Measurements from ENCODE around the gene ATP2C2.
"Not testable (repeated sequence)": the region's sequence is repeated elsewhere in the genome, so short reads cannot be mapped to it uniquely, and the experiment has no call there.

ATP2C2 gene

DNA sequence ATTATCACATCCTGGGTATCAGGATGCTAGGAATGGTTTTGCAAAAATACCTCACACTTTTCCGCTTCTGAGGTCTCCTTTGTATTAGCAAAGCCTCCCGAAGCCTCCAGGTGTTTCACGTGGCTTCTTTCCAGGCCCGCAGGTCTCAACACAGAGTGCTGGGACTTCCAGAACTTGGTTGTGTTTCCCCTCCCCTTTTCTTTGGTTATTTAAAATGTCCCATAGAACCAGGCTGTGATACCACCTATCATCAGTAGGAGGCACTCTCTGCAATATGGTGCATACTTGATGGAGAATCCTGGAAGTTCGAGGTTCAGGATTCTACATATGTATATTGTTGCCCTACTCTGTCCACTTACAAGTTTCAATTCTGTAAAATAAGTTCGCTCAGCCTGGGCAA, 28.8 kb downstream of the ATP2C2 start:
- ATAC-seq: no peak

DNA sequence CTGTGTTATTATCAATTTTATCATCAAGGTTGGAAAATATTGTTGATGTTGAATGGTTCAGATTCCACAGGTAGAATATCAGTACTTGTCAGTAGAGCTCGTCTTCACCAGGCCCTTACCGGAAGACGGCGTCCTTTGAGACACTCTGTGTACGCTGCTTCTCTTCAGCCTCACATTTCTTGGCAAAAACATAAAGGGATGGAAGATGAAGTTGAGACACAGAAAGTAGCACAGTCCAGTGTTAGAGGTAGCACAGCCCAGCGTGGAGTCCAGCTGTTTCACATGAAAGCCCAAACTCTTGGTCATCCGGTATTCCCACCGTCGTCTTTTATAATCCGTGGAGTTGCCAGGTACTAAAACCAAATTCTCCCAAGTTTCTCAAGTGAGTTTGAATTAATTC, 30.4 kb downstream of the ATP2C2 start:
- ATAC-seq: no peak
- no peak for TF ChIP-seq ZNF8 (CRISPR knock-in tag; IDR thresholded peaks at IDR 0.05)
- no peak for TF ChIP-seq GLIS3 (CRISPR knock-in tag; IDR thresholded peaks at IDR 0.05)
- TF ChIP-seq CREB5 (CRISPR knock-in tag; IDR thresholded peaks at IDR 0.05; ENCODE audit: low read depth): no peak
- no peak for TF ChIP-seq CSDC2 (CRISPR knock-in tag; IDR thresholded peaks at IDR 0.05)
- TF ChIP-seq ZFP3 (CRISPR knock-in tag; IDR thresholded peaks at IDR 0.05): no peak

More for the DNA sequence above, 28.8 kb downstream of the ATP2C2 start:
- no peak for TF ChIP-seq ZFP30 (CRISPR knock-in tag; IDR thresholded peaks at IDR 0.05)
- TF ChIP-seq, protein P1, sequence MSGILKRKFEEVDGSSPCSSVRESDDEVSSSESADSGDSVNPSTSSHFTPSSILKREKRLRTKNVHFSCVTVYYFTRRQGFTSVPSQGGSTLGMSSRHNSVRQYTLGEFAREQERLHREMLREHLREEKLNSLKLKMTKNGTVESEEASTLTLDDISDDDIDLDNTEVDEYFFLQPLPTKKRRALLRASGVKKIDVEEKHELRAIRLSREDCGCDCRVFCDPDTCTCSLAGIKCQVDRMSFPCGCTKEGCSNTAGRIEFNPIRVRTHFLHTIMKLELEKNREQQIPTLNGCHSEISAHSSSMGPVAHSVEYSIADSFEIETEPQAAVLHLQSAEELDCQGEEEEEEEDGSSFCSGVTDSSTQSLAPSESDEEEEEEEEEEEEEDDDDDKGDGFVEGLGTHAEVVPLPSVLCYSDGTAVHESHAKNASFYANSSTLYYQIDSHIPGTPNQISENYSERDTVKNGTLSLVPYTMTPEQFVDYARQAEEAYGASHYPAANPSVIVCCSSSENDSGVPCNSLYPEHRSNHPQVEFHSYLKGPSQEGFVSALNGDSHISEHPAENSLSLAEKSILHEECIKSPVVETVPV (CRISPR knock-in tag; IDR thresholded peaks at IDR 0.05): no peak
- TF ChIP-seq ZNF8 (CRISPR knock-in tag; IDR thresholded peaks at IDR 0.05): no peak
- TF ChIP-seq CREB5 (CRISPR knock-in tag; IDR thresholded peaks at IDR 0.05; ENCODE audit: low read depth): no peak
- no peak for TF ChIP-seq POU6F1 (CRISPR knock-in tag; IDR thresholded peaks at IDR 0.05; ENCODE audit: borderline replicate concordance, low read depth)
- TF ChIP-seq ISL1 (CRISPR knock-in tag; IDR thresholded peaks at IDR 0.05): no peak
- TF ChIP-seq ZFP3 (CRISPR knock-in tag; IDR thresholded peaks at IDR 0.05): no peak
- no peak for TF ChIP-seq RARB (CRISPR knock-in tag; IDR thresholded peaks at IDR 0.05)
- TF ChIP-seq SNAI2 (CRISPR knock-in tag; IDR thresholded peaks at IDR 0.05): no peak
- no peak for TF ChIP-seq ZC3H10 (CRISPR knock-in tag; IDR thresholded peaks at IDR 0.05)
- TF ChIP-seq GLIS3 (CRISPR knock-in tag; IDR thresholded peaks at IDR 0.05): no peak
- TF ChIP-seq ZNF70 (CRISPR knock-in tag; IDR thresholded peaks at IDR 0.05): no peak
- TF ChIP-seq OSR1 (CRISPR knock-in tag; IDR thresholded peaks at IDR 0.05): no peak
- TF ChIP-seq, protein P2, sequence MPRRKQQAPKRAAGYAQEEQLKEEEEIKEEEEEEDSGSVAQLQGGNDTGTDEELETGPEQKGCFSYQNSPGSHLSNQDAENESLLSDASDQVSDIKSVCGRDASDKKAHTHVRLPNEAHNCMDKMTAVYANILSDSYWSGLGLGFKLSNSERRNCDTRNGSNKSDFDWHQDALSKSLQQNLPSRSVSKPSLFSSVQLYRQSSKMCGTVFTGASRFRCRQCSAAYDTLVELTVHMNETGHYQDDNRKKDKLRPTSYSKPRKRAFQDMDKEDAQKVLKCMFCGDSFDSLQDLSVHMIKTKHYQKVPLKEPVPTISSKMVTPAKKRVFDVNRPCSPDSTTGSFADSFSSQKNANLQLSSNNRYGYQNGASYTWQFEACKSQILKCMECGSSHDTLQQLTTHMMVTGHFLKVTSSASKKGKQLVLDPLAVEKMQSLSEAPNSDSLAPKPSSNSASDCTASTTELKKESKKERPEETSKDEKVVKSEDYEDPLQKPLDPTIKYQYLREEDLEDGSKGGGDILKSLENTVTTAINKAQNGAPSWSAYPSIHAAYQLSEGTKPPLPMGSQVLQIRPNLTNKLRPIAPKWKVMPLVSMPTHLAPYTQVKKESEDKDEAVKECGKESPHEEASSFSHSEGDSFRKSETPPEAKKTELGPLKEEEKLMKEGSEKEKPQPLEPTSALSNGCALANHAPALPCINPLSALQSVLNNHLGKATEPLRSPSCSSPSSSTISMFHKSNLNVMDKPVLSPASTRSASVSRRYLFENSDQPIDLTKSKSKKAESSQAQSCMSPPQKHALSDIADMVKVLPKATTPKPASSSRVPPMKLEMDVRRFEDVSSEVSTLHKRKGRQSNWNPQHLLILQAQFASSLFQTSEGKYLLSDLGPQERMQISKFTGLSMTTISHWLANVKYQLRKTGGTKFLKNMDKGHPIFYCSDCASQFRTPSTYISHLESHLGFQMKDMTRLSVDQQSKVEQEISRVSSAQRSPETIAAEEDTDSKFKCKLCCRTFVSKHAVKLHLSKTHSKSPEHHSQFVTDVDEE (CRISPR knock-in tag; IDR thresholded peaks at IDR 0.05): no peak
- TF ChIP-seq ESRRG (CRISPR knock-in tag; IDR thresholded peaks at IDR 0.05): no peak
- TF ChIP-seq ARNTL (CRISPR knock-in tag; IDR thresholded peaks at IDR 0.05; ENCODE audit: borderline replicate concordance, low read depth): no peak
- TF ChIP-seq ZNF565 (CRISPR knock-in tag; conservative IDR thresholded peaks at IDR 0.05; ENCODE audit: low read depth): no peak
- TF ChIP-seq BACH2 (CRISPR knock-in tag; IDR thresholded peaks at IDR 0.05; ENCODE audit: borderline replicate concordance): no peak
- no peak for TF ChIP-seq CSDC2 (CRISPR knock-in tag; IDR thresholded peaks at IDR 0.05)
- TF ChIP-seq, protein P3, sequence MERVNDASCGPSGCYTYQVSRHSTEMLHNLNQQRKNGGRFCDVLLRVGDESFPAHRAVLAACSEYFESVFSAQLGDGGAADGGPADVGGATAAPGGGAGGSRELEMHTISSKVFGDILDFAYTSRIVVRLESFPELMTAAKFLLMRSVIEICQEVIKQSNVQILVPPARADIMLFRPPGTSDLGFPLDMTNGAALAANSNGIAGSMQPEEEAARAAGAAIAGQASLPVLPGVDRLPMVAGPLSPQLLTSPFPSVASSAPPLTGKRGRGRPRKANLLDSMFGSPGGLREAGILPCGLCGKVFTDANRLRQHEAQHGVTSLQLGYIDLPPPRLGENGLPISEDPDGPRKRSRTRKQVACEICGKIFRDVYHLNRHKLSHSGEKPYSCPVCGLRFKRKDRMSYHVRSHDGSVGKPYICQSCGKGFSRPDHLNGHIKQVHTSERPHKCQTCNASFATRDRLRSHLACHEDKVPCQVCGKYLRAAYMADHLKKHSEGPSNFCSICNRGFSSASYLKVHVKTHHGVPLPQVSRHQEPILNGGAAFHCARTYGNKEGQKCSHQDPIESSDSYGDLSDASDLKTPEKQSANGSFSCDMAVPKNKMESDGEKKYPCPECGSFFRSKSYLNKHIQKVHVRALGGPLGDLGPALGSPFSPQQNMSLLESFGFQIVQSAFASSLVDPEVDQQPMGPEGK (CRISPR knock-in tag; IDR thresholded peaks at IDR 0.05; ENCODE audit: borderline replicate concordance): no peak

- ATAC-seq: not testable (repeated sequence)
Observed at GRCh38 chr16:84399912-84400311, 31.6 kb downstream of the ATP2C2 start.

DNA sequence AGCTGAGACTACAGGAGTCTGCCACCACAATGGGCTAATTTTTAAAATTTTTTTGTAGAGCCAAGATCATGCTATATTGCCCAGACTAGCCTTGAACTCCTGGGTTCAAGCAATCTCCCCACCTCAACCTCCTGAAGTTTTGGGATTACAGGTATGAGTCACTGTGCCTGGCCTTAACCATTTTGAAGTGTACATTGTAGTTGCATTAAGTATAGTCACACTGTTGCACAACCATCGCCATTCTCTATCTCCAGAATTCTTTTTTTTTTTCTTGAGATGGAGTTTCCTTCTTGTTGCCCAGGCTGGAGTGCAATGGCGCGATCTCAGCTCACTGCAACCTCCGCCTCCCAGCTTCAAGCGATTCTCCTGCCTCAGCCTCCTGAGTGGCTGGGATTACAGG, 35.1 kb downstream of the ATP2C2 start:
- ATAC-seq: not testable (repeated sequence)
